NCI-H2227 (cell line): ENCODE results near the gene OLFM1.

Experiments used
- DNase-seq: peaks from one replicate; lab custom pipeline; 2025; ENCODE audit not compliant: unreplicated experiment; lab: John Stamatoyannopoulos, UW

OLFM1 gene

DNA sequence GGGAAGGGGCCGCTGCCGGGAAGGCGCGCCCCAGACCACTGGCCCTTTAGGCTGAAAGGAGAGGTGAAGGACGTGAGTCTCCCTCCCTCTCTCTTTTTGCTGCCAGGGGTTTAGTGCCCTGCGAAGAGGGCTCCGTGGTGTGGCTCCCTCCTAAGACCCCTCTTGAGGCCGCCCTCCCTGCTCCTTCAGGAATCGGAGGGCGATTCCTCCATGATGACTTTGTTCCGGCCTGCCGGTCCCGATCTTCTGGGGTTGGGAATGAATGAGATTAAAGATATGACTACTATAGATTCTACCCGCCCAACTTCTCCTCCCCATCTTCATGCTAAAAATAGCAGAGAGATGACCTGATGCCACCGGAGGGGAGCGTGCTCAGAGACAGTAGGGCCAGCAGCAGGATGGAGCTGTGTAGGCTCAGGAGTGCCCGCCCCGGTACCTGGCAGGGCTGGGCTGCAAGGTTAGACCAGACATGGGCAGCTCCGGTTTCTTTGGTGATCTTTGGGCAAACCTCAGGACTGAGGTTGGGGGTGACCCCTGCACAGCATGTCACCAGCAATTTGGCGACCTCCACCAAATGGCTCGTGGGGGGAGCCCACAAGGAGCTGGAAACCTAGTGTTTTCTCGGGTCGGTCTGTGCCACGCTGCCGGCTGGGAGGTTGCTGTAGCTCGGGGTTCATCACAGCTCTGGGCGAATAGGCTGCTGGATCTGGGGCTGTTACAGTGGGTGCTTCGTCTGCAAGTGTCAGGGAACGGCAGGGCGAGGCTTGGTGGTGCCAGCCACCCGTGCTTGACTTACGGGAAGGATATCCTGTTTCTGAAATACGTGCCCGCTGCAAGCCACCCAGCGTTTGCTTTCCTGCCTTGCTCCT lies 1.7 kb downstream of the OLFM1 start:
- DNase-seq, result no peak

DNA sequence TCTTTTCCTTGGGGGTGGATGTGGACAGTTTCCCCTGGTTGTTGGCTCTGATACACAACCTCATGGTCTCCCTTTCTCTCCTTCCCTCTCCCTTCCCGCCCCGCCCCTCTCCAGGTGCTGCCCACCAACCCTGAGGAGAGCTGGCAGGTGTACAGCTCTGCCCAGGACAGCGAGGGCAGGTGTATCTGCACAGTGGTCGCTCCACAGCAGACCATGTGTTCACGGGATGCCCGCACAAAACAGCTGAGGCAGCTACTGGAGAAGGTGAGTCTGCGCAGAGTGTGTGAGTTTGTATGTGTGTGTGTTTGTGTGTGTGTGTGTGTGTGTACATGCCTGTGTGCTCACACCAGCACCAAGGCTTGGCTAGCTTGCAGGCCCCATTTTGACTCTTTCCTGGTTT lies 2.6 kb downstream of the OLFM1 start:
- DNase-seq, result no peak

DNA sequence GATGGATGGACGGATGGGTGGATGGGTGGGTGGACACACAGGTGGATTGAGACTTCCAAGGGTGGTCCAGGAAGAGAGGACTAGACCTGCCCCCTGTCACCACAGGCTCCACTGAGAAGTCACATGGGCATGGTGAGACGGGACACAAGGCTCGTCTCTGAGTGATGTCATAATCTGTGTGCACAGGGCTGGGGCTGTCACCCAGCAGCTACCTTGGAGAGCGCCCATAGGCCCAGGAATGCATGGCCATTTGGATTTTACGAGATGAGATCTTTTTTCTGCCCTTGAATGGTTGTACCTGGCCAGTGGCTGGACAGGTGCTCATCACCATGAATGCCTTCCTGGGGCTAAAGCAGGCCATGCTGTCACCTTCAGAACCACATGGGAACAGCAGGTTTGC lies 3.1 kb downstream of the OLFM1 start:
- no peak for DNase-seq

DNA sequence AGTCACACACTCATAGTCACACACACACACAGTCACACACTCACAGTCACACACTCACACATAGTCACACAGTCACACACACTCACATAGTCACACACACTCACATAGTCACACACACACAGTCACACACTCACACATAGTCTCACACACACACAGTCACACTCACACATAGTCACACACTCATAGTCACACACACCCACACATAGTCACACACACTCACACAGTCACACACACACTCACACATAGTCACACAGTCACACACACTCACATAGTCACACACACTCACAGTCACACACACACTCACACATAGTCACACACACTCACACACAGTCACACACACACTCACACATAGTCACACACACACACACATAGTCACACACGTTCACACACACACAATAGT lies 4.1 kb downstream of the OLFM1 start:
- DNase-seq, result no peak

DNA sequence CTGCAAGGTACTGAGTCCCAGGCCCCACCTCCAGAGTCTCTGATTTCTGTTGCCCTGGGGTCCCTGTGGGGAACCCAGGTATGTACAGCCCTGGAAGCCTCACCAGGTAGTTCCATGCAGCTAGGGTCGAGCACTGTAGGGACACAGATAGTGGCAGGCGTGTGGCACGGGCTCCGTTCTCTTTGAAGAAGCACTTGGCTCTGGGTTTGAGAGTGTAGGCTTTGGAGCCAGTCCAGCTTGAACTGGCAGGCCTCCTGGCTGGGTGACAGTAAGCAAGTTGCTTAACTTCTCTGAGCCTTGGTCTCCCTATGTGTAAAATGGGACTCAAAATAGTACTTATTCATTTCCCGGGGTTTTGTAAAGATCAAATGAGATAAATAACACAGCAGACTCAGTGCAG lies 5.6 kb downstream of the OLFM1 start:
- no peak for DNase-seq

DNA sequence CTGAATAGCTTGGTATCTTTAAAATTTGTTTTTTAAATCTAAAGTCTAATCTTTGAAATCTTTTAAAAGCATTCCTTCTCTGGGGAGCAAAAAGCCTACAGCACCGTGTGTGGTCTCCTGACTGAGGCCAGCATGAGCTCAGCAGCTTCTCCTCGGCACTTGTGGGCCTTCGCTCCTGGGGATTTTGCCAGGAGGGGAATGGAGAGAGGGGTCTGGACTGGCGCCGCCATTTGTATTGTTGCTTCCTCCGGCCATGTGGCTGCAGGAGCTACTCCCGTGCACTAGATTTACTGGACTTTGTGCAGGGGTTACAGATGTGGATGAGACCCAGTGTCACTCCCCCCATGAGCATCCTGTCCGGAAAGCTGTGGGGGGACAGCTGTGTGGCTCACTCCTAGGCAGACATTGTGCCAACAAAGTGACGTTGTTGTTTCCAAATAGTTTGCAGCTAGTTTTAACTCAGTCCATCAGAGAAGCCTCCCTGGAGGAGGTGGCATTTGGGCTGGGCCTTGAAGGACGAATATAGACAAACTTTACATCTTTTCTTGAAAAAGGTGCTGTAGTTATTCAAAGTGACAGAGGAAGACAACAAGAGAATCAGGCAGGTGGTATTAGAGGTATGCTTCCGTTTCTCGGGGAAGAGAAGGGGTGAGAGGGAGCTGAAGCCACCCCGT lies 6.6 kb downstream of the OLFM1 start:
- no peak for DNase-seq

DNA sequence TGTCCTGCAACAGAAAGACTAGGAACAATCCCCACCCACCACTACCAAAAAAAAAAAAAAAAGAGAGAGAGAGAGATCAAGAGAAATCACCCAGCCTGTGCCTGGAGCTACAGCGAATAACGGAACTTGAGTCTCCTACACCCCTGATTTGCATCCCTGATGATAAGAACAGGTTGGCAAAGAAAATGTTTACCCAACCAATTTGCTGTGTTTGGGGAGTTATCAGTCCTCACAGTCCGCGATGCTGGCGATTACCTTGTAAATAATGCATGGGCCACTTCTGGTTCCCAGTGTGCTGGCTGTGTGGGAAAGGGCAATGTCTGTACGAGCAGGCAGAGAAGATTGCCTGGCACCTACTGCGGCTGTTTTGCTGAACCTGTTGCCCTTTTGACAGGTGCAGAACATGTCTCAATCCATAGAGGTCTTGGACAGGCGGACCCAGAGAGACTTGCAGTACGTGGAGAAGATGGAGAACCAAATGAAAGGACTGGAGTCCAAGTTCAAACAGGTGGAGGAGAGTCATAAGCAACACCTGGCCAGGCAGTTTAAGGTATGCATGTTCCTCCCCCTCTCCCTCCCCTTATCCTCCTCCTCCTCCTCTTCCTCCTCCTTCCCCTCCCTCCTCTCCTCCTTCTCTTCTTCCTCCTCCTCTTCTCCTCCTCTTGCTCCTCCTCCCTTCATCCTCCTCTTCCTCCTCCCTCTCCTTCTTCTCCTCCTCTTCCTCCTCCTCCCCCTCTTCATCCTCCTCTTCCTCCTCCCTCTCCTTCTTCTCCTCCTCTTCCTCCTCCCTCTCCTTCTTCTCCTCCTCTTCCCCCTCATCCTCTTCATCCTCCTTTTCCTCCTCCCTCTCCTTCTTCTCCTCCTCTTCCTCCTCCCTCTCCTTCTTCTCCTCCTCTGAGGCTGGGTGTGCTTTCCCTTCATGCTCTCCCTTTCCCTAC lies 8.3 kb downstream of the OLFM1 start:
- no peak for DNase-seq

DNA sequence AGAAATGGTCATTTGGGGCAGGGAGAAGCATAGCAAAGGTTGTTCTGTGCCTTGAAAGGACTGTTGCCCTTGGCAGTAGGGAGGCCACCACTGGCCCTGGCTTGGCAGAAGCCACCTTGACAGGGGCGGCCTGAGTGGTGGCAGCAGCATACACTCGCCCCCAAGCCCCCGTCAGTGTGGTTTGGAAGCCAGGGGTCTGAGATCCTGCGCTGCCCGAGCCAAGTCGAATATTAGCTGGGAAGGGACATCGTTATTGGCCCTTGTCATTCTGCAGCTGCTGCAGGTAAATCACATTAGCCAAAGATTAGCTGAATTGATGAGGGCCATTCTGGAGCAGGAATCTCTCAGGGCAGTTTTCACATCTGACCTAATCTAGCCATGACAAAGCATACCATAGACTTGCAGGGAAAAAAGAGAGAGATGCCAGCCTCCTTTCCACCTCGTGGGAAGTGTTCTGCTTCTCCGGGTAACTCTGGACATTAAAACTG lies 9.0 kb downstream of the OLFM1 start:
- no peak for DNase-seq

DNA sequence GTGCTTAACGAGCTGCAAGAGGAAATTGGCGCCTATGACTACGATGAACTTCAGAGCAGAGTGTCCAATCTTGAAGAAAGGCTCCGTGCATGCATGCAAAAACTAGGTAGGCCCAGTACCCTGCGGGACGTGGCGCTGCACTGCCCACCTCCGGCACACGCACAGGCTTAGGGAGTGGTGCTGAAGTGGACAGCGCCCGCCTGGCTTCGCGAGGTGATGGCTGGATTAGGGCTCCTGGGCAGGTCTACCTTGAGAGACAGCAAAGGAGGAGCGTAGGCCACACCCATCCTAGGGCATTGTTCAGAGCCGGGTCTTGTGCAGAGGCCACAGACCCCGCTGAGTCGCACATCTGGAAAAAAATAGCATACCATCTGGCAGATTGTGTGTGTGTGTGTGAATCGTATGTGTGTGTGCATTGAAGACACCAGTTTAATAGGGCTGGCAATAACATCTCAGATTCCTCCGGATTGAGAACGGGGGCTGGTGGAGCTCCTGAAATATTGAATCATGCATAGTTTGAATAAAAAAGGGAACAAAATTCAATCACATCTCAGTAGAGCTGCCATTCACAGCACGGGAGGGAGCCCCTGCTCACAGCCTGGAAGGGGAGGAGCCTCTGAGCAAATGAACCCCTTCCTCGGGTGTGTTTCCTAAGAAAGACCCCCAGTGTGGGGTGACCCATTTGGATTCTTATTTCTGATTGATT lies 11.1 kb downstream of the OLFM1 start:
- no peak for DNase-seq

DNA sequence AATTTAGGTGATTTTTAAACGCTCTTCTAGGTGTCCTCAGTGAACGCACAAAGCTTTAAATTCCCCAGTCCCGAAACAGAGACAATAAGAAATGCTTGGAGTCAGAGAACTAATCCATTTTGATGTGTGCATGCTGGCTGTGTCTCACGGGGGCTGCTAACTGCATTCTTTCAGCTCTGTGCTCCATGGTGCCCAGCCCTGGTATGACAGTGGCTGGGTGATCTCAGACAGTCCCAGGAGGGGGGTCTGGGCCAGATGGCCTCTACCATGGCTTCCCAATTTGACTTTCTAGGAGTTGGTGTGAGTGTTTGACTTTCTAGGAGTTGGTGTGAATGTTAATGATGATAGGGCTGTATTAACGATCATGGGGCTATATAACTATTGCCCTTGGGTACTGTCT lies 12.1 kb downstream of the OLFM1 start:
- DNase-seq, result no peak

DNA sequence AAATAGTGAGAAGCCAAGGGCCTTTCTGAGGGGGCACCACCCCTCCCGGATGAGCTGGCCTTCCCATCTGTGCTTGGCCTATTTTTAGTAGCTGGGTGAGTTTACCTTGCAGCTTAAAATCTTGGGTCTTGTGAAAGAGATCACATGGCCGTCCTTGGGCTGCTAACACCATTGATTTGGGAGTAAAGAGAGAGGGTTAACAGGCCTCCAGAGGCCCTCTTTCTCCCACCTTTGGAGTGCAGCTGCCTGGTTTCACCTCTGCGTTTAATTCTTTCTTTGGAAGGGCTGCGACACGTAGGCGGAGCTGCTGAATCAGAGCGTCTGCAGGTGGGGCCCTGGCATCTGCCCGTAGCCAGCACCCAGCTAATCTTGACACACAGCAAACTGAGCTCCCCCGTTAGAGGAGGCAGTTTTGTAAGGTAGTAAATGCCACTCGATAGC lies 12.8 kb downstream of the OLFM1 start:
- no peak for DNase-seq

DNA sequence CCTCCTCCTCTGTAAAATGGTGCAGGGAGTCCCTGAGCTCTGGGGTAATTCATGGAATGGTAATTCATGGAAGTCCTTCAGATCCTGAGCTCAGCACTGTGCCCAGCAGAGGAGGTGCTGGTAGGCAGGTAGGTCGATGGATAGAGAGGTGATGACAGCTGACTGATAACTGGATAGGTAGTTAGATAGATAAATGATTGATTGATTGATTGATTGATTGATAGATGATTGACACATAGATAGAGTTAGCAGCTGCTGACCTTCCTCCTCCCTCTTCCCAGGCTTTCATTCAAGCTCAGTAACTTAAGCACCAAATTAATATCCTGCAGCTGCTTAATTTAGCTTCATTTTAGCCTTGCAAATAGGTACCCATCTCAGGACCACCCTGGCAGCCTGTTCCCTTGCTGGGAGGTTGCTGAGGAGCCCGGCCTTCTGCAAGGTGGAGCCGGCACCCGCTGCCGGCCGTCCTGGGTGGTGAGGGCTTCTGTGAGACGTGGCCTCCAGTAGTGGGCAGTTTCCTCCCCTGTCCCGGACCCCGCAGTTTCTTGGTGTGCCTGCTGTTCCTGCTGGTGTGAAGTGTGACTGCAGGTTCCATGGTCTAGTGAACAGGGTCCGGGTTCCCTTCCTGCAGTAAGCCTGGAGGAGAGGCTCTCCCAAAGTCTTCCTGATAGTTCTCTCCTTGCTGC lies 13.4 kb downstream of the OLFM1 start:
- no peak for DNase-seq

DNA sequence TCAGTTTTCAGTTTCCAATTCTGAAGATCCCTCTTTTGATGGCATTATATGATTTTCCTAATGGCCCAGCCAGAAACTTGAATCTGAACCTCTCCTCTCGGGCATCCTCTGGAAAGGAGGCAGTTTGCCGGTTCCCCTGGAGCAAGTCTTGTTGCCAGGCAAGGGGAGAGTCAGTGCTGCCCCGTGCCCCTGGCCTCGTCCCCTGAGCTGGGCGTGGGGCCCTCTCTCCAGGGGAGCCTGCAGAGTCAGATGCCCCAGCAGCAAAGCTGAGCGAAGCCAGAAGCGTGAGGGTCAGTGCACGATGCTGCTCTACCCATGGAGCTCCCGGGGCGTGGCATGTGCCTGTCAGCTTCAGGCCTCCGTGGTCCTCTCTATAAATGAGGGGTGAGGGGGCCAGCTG lies 14.0 kb downstream of the OLFM1 start:
- DNase-seq, result no peak

DNA sequence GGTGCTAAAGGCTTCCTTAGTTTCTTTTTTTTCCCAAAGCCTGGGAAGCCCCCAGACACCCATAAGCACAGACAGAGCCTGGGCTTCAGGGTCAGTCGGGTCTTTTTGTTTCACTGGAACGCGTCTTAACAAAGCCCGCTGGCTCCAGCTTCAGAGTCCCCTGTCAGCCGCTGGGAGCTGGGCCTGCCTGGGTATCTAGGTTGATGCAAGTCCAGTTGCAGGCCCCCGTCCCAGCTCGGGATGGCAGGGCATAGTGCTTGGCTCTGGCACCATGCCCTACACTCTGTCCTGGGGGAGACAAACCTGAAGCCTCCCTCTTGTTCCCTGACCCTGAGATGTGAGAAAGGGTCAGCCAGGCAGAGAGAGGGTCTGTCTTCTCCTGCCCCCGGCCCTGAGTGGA lies 14.5 kb downstream of the OLFM1 start:
- DNase-seq, result no peak

DNA sequence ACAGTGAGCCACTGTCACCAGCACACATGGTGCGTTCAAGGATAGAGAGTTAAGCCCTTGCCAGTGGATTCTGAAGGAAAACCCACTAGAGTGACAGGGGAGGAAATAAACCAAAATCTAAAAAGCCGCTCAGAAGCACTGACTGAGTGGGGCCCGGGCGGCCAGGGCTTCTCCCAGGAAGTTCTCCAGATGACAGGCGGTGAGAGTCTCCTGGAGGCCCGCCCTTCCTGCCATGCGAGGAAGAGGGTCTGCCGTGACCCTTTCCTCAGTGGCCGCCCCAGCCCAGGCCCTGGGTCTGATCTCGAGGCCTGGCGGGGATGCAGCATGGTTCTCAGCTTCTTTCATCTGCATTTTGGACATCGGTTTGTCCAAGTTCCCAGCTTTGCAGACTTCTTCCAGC lies 14.9 kb downstream of the OLFM1 start:
- DNase-seq, result no peak

DNA sequence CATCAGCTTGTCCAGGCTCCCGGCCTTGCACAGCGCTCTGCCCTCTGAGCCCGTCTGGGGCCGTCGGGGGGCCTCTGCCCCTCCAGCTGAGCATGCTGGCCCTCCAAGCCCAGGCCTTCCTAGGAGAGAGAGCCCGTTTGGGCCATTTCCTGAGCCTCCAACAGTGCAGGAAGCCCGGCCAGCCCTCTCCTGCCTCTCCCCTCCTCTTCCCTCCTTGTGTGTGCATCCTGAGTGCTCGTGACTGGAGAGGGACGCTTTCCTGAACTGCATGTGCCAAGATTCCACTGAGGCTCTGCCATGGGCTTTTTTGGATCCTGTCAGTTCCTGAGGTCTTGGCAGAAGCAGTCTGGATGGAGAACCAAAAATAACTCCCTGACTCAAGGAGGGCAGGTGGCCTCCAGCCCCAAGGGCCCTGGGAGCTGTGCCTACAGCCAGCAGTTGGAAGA lies 15.6 kb downstream of the OLFM1 start:
- no peak for DNase-seq

DNA sequence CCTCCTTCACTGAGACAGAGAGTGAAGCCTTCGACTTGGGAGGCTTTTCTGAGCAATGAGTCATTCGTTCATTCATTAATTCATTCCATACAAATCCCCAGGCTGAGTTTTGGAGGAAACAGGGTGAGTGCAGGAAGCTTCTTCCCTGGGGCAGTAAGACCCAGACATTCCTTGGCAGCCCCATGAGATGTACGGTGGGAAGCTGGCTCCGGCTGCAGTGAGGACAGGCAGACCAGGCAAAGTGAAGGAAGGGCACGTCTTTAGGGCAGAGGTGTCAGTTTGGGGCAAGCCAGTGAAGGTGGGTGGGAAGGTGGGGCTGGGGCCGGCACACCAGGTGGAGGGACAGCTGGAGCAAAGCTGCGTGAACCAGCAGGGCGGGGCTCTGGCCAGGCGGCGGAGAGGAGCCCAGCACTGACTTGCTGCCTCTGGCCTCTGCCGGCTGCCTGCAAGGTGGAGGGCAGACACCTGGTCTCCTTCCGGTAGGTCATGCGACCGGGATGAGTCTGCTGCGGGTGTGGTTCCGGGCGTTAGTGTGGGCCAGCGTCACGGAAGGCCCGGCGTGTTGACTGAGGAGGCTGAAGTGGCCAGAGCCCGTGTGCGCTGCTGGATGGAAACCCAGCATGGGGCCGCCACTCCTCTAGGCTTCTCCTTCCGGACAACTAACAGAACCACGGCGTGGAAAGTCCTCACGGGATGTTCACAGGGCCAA lies 16.6 kb downstream of the OLFM1 start:
- DNase-seq, result no peak

DNA sequence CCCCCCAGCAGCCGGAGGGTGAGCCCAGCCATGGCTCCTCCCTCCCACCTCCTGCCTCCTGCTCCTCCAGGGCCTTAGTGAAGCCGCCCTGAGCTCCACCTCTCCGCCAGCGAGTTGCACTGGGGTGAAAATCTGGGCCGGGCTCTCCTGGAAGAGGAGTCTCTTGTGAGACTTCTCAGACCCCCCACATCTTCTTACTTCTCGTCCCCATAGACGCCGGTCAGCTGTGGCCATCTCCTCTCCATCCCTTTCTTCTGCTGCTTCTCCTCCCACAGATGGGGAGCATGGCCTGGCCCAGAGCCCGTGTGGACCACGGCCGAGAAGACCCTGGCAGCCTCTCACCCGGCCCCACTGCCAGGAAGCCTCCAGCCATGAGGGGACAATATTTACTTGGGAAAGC lies 17.3 kb downstream of the OLFM1 start:
- DNase-seq, result no peak

DNA sequence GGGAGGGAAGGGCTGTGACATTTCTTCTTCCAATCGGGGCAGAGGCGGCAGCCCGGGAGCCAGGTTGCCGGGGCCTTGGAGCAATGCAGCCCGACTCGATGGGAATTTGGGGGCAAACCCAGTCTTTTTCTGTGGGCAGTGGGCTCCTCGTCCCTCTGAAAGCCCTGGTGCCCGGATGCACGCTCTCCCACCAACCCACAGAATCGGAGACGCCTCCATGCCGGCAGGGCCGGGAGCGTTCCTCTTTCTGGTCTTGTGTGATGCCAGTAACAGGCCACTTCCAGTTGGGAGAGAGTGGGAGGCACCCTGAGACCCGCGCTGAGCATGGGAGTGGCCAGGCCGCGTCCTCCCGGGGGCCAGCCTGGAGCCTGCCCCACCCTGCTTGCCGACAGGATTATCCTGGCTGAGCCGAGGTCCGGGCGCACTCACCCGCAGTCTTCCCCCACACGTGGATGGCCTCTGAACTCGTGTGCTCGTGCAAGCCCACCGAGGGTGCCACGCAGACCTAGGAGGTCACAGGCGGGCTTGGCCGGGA lies 17.8 kb downstream of the OLFM1 start:
- DNase-seq, result no peak
